T follicular helper cell (primary cell): Measurements from ENCODE around the gene PES1.
"Not testable (repeated sequence)": the region's sequence is repeated elsewhere in the genome, so short reads cannot be mapped to it uniquely, and the experiment has no call there.

Source experiments
- DNase-seq: peaks from one replicate; pipeline ENCODE4 v3.0.0-alpha.2; 2020; ENCODE audit warnings: low read depth

PES1 gene

GRCh38 chr22:30555282-30556210, 36.2 kb downstream of the PES1 start:
- no peak for DNase-seq

- no peak for DNase-seq
Measured at GRCh38 chr22:30553971-30554370, 37.7 kb downstream of the PES1 start.

- DNase-seq = no peak
Measured at GRCh38 chr22:30552719-30553118, 39.0 kb downstream of the PES1 start.

GRCh38 chr22:30551813-30552212, 39.9 kb downstream of the PES1 start:
- not testable (repeated sequence) for DNase-seq

GRCh38 chr22:30547188-30547587, 44.5 kb downstream of the PES1 start:
- no peak for DNase-seq

GRCh38 chr22:30546616-30547015, 45.1 kb downstream of the PES1 start, which contains the start of gene SEC14L6:
TSS of gene SEC14L6 (minus strand) at chr22:30546741. CDS start at chr22:30546682, 59 bp downstream.
- DNase-seq = no peak

GRCh38 chr22:30542811-30543188, 48.9 kb downstream of the PES1 start:
- DNase-seq = no peak

- DNase-seq = no peak
Measured at GRCh38 chr22:30541961-30542810, 49.5 kb downstream of the PES1 start.

GRCh38 chr22:30541511-30541910, 50.2 kb downstream of the PES1 start:
- not testable (repeated sequence) for DNase-seq

GRCh38 chr22:30539368-30539767, 52.3 kb downstream of the PES1 start:
- no peak for DNase-seq

GRCh38 chr22:30538280-30538679, 53.4 kb downstream of the PES1 start:
- no peak for DNase-seq

- no peak for DNase-seq
Measured at GRCh38 chr22:30537083-30537731, 54.5 kb downstream of the PES1 start.

GRCh38 chr22:30535182-30535581, 56.5 kb downstream of the PES1 start:
- DNase-seq = no peak

- no peak for DNase-seq
Measured at GRCh38 chr22:30531651-30532608, 59.8 kb downstream of the PES1 start.

- DNase-seq = no peak
Measured at GRCh38 chr22:30526656-30527055, 65.1 kb downstream of the PES1 start.
